IMR-90 (cell line): ENCODE data around the gene DNM1. TPM values are rescaled to one million over a fixed set of nuclear protein-coding genes. Genes with fewer than 3 reads are reported as not detected.
A peak's percentile ranks its signal among the peaks of the same experiment; 100 is the strongest.

Experiments used
- polyA plus RNA-seq, 3 experiments: library from polyadenylated mRNA; depleted of rRNA; stranded (reverse); fragments of >200 nt; gene quantifications; 2 replicates each; pipeline ENCODE4 v1.2.3, GENCODE V29; 2012; ENCODE audit warnings: low replicate concordance in 1 of 3
- total RNA-seq: library from RNA; depleted of rRNA; stranded (reverse); fragments of >200 nt; gene quantifications from 2 replicates; pipeline ENCODE4 v1.2.3, GENCODE V29; 2012
- TF ChIP-seq, protein P1 (sequence below): fragments of 150-350 bp; IDR thresholded peaks from 2 replicates; pipeline ENCODE4 v1.6.1; 2017; ENCODE audit warnings: mild to moderate bottlenecking, antibody characterized with exemption, low read length, low read depth
- TF ChIP-seq, protein P2 (sequence below): conservative IDR thresholded peaks from 2 replicates; pipeline ENCODE4 v1.5.1; 2012; ENCODE audit warnings: mild to moderate bottlenecking, low read depth, low read length, improper control_type of control experiment

The DNM1 gene
- total and polyA plus RNA-seq, 2 of the 4 experiments (the other 2 are of a cell fraction): 13.6 to 17.7 TPM

DNA sequence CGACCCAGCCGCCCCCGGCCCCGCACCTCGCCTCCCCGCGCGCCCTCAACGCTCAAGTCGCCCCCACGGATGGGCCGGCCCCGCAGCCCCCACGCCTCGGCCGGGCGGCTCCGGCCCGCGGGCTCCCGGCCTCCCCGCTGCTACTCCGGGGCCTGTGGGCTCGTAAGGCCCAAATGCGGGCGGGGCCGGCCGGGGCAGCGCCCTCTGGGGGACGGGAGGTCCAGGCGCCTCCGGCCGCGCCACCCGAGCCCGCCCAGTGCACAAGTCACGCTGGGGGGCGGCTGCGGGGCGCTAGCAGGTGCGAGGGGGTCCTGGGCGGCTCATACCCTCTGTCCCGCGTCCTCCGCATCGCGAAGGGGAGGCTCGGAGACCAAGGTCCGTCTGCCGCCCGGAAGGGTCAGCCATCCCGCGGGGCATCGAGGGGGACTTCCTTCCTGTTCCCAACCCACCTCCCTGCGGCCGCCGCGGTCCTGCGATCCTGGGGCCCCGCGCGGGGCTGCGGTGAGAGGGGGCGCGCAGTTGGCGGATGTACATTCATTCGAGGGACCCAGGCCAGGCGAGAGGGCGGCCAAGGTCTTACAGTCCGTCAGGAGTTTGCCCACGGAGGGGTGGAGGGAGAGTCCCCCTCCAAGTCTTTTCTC, 11.7 kb upstream of the DNM1 start, which contains the start of gene CIZ1 (continued):
- TF ChIP-seq, protein P1, sequence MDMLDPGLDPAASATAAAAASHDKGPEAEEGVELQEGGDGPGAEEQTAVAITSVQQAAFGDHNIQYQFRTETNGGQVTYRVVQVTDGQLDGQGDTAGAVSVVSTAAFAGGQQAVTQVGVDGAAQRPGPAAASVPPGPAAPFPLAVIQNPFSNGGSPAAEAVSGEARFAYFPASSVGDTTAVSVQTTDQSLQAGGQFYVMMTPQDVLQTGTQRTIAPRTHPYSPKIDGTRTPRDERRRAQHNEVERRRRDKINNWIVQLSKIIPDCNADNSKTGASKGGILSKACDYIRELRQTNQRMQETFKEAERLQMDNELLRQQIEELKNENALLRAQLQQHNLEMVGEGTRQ: no peak
- TF ChIP-seq, protein P2, sequence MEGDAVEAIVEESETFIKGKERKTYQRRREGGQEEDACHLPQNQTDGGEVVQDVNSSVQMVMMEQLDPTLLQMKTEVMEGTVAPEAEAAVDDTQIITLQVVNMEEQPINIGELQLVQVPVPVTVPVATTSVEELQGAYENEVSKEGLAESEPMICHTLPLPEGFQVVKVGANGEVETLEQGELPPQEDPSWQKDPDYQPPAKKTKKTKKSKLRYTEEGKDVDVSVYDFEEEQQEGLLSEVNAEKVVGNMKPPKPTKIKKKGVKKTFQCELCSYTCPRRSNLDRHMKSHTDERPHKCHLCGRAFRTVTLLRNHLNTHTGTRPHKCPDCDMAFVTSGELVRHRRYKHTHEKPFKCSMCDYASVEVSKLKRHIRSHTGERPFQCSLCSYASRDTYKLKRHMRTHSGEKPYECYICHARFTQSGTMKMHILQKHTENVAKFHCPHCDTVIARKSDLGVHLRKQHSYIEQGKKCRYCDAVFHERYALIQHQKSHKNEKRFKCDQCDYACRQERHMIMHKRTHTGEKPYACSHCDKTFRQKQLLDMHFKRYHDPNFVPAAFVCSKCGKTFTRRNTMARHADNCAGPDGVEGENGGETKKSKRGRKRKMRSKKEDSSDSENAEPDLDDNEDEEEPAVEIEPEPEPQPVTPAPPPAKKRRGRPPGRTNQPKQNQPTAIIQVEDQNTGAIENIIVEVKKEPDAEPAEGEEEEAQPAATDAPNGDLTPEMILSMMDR: peak; percentile 85
